HepG2 (cell line): ENCODE data around the gene ORM1. TPM values are rescaled to one million over a fixed set of nuclear protein-coding genes. Genes with fewer than 3 reads are reported as not detected.

Experiments
- ATAC-seq: fragments of 200-7000 bp; cut with Tn5 transposase; 3 replicates; pipeline ENCODE4 v1.9.1; 2020; ENCODE audit warnings: mild to moderate bottlenecking, moderate library complexity
- BruUV-seq: library from RNA; stranded (reverse); fragments of 400-500 nt; replicated peaks from 2 replicates; lab custom pipeline; 2021; lab: Mats Ljungman, UMichigan
- CTCF ChIA-PET: fragments of 300-600 bp; formaldehyde crosslinking; extraction: SDS; loops from one replicate; lab custom pipeline; 2021; ENCODE audit warnings: low total read pairs, inconsistent platforms, low intra/inter-chr PET ratio; lab: Yijun Ruan, JAX
- POLR2A ChIA-PET: fragments of 350-600 bp; sonication (Branson Sonifier 250); formaldehyde crosslinking; loops from one replicate; lab custom pipeline; 2020; ENCODE audit warnings: antibody characterized with exemption, inconsistent platforms; lab: Yijun Ruan, JAX
- DNase-seq: peaks from one replicate; pipeline ENCODE4 v3.0.0-alpha.2; 2015; ENCODE audit warnings: low spot score
- FAIRE-seq: peaks from 3 replicates; lab custom pipeline; 2011; peaks lifted over from hg19 to GRCh38; lab: Jason Lieb, UNC
- H2AFZ ChIP-seq: one replicate; pipeline ENCODE4 v1.6.1; 2011; ENCODE audit warnings: low read length, inconsistent platforms
- H3K27ac ChIP-seq: fragments of 300-600 bp; 3 replicates; pipeline ENCODE4 v1.8.0; 2011; ENCODE audit warnings: mixed run types, mild to moderate bottlenecking, mixed read lengths, low read length, inconsistent platforms; ENCODE audit not compliant: insufficient read depth; ENCODE audit errors: extremely low read length
- H3K27me3 ChIP-seq, 2 experiments: fragments of 200-600 bp in 1 of 2; 2 replicates in 1 of 2; 3 replicates in 1 of 2; pipeline versions ENCODE4 v1.6.0 to v1.8.0; 2011; ENCODE audit warnings: low read length in 2 of 2, mild to moderate bottlenecking in 2 of 2, moderate library complexity in 2 of 2, inconsistent platforms in 1 of 2; ENCODE audit not compliant: insufficient read depth in 2 of 2, control insufficient read depth in 1 of 2
- H3K36me3 ChIP-seq, 2 experiments: fragments of 200-600 bp in 1 of 2; replicated peaks in 1 of 2; 2 replicates in 1 of 2; 3 replicates in 1 of 2; pipeline versions ENCODE4 v1.5.1 to v1.8.0; 2011; ENCODE audit warnings: low read length in 2 of 2, inconsistent platforms in 1 of 2; ENCODE audit not compliant: insufficient read depth in 2 of 2, control insufficient read depth in 1 of 2
- H3K4me1 ChIP-seq: 2 replicates; pipeline ENCODE4 v1.5.1; 2012; ENCODE audit warnings: low read length, inconsistent platforms; ENCODE audit not compliant: insufficient read depth
- H3K4me2 ChIP-seq: 2 replicates; pipeline ENCODE4 v1.6.0; 2011; ENCODE audit warnings: low read depth, low read length, inconsistent platforms
- H3K4me3 ChIP-seq, 3 experiments: fragments of 200-600 bp in 1 of 3; sonication (generic), shearing (Covaris generic) in 1 of 3; replicated peaks in 1 of 3; 2 replicates each; pipeline ENCODE4 v1.5.1; 2011 to 2016; ENCODE audit warnings: low read length in 3 of 3, inconsistent platforms in 2 of 3, low read depth in 2 of 3, mild to moderate bottlenecking in 2 of 3, control low read depth in 1 of 3, mixed read lengths in 1 of 3; ENCODE audit not compliant: insufficient read depth in 1 of 3
- H3K79me2 ChIP-seq: one replicate; pipeline ENCODE4 v1.6.1; 2011; ENCODE audit warnings: low read length, inconsistent platforms; ENCODE audit not compliant: insufficient read depth
- H3K9ac ChIP-seq: 2 replicates; pipeline ENCODE4 v1.6.0; 2011; ENCODE audit warnings: mild to moderate bottlenecking, low read depth, low read length, inconsistent platforms; ENCODE audit not compliant: insufficient read depth
- H3K9me3 ChIP-seq: 2 replicates; pipeline ENCODE4 v1.5.1; 2012; ENCODE audit warnings: mild to moderate bottlenecking, low read length
- H4K20me1 ChIP-seq: 2 replicates; pipeline ENCODE4 v1.6.0; 2011; ENCODE audit warnings: inconsistent platforms, mild to moderate bottlenecking, low read length, moderate library complexity; ENCODE audit not compliant: insufficient read depth
- CBX5 ChIP-seq: sonication (generic); formaldehyde crosslinking; IDR thresholded peaks from 2 replicates; pipeline ENCODE4 v1.4.0; 2020; ENCODE audit warnings: missing genetic modification reagents, borderline replicate concordance
- FOXK1 ChIP-seq: sonication (generic); formaldehyde crosslinking; IDR thresholded peaks from 2 replicates; pipeline ENCODE4 v1.4.0; 2020; ENCODE audit warnings: low read depth, missing genetic modification reagents, borderline replicate concordance
- MED8 ChIP-seq: sonication (generic); formaldehyde crosslinking; IDR thresholded peaks from 2 replicates; pipeline ENCODE4 v1.8.1; 2023; ENCODE audit warnings: mild to moderate bottlenecking, missing genetic modification reagents; ENCODE audit not compliant: insufficient replicate concordance
- MTA1 ChIP-seq: sonication (generic); formaldehyde crosslinking; IDR thresholded peaks from 2 replicates; pipeline ENCODE4 v1.4.0; 2020; ENCODE audit warnings: missing genetic modification reagents, mild to moderate bottlenecking, borderline replicate concordance
- PITX1 ChIP-seq: sonication (generic); formaldehyde crosslinking; IDR thresholded peaks from 2 replicates; pipeline ENCODE4 v1.5.1; 2020; ENCODE audit warnings: mild to moderate bottlenecking, missing genetic modification reagents
- SIX1 ChIP-seq: sonication (generic); formaldehyde crosslinking; IDR thresholded peaks from 2 replicates; pipeline ENCODE4 v1.4.0; 2020; ENCODE audit warnings: missing genetic modification reagents, borderline replicate concordance
- XRCC5 ChIP-seq: fragments of 200-400 bp; formaldehyde crosslinking; optimal IDR thresholded peaks from 2 replicates; pipeline ENCODE3; 2017; ENCODE audit warnings: mild to moderate bottlenecking, low read length
- ZNF484 ChIP-seq: sonication (generic); formaldehyde crosslinking; IDR thresholded peaks from 2 replicates; pipeline ENCODE4 v1.5.1; 2020; ENCODE audit warnings: mild to moderate bottlenecking, low read depth, missing genetic modification reagents, borderline replicate concordance
- ZNF496 ChIP-seq: sonication (generic); formaldehyde crosslinking; IDR thresholded peaks from 2 replicates; pipeline ENCODE4 v1.8.1; 2023; ENCODE audit warnings: mild to moderate bottlenecking, moderate library complexity, missing genetic modification reagents; ENCODE audit not compliant: insufficient replicate concordance
- ZNF660 ChIP-seq: sonication (generic); formaldehyde crosslinking; IDR thresholded peaks from 2 replicates; pipeline ENCODE4 v1.5.1; 2020; ENCODE audit warnings: mild to moderate bottlenecking, low read depth, missing genetic modification reagents, borderline replicate concordance
- WGBS: methylation state at CpG from one replicate; pipeline ENCODE4 v1.1.6; 2017; ENCODE audit warnings: low lambda C conversion rate; 5-methylcytosine and 5-hydroxymethylcytosine counted together
- in situ Hi-C: cut with HindIII; loops from 2 replicates; pipeline ENCODE4 v1.10.0; 2017; ENCODE audit warnings: low pct_unique_long_range_greater_than_20kb; ENCODE audit not compliant: extremely low pct_ligation_motif_present
- intact Hi-C: fragments of 100-400 bp; cut with micrococcal nuclease; formaldehyde crosslinking; loops from one replicate; pipeline ENCODE4 v1.10.0; 2022; ENCODE audit not compliant: unreplicated experiment
- polyA plus RNA-seq, 8 experiments: library from polyadenylated mRNA; depleted of rRNA in 3 of 8; stranded (reverse) in 7 of 8; unstranded in 1 of 8; fragments of >200 nt; fragmentation: Illumina TruSeq in 4 of 8; extraction: Trizol in 4 of 8; gene quantifications; 2 replicates each; pipeline versions ENCODE4 v1.2.1 to v1.2.3, GENCODE V29; 2011 to 2016; ENCODE audit warnings: low read depth in 4 of 8, missing spikeins in 1 of 8, mixed read lengths in 1 of 8; ENCODE audit not compliant: insufficient read depth in 1 of 8
- total RNA-seq, 5 experiments: library from RNA; depleted of rRNA; stranded (reverse); fragments of >200 nt; fragmentation: Illumina TruSeq; extraction: Trizol; gene quantifications; 2 replicates each; pipeline ENCODE4 v1.2.3, GENCODE V29; 2016; ENCODE audit warnings: low read depth in 1 of 5
- TF ChIP-seq, protein P1 (sequence below): sonication (generic); formaldehyde crosslinking; IDR thresholded peaks from 2 replicates; pipeline ENCODE4 v1.4.0; 2020; ENCODE audit warnings: missing genetic modification reagents
- TF ChIP-seq, protein P2 (sequence below): sonication (generic); formaldehyde crosslinking; IDR thresholded peaks from 2 replicates; pipeline ENCODE4 v1.8.0; 2022; ENCODE audit warnings: missing genetic modification reagents, low read depth, mild to moderate bottlenecking, borderline replicate concordance
- TF ChIP-seq, protein P3 (sequence below): sonication (generic); formaldehyde crosslinking; IDR thresholded peaks from 2 replicates; pipeline ENCODE4 v1.9.0; 2021; ENCODE audit warnings: missing genetic modification reagents, borderline replicate concordance
- TF ChIP-seq, protein P4 (sequence below): IDR thresholded peaks from 2 replicates; pipeline ENCODE4 v1.6.1; 2016; ENCODE audit warnings: low read depth, control low read depth
- TF ChIP-seq, protein P5 (sequence below): sonication (generic); formaldehyde crosslinking; IDR thresholded peaks from 2 replicates; pipeline ENCODE4 v1.5.1; 2020; ENCODE audit warnings: mild to moderate bottlenecking, missing genetic modification reagents, borderline replicate concordance

ORM1 gene
- total and polyA plus RNA-seq, 2 of the 13 experiments (the other 11 are each of a cell fraction or from before 2014, with no cell fraction given) = 699 to 1,180 TPM

DNA sequence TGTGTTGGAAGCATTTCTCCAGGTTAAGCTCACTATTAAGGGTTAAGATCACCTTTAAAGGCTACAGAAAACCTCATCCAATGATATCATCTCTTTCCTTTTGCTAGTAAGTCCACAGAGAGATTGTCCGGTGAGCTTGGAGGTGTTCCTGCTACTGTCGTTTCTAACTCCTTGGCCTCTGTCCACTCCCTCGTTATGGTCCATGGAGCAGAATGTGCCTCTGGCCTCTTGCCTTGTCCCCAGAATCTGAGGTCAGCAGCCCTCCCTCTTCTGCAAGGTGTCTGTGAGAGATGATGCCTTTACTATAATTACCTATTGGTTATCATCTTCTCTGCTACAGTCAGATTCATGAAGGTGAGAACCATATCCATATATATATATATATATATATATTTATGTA lies 21.8 kb downstream of the ORM1 start:
- CTCF ChIA-PET = no interaction called here
- H3K9ac ChIP-seq = no peak overlapping the region
- DNase-seq = no peak
- TF ChIP-seq SIX1 (CRISPR knock-in tag) = no peak
- TF ChIP-seq, protein P1, sequence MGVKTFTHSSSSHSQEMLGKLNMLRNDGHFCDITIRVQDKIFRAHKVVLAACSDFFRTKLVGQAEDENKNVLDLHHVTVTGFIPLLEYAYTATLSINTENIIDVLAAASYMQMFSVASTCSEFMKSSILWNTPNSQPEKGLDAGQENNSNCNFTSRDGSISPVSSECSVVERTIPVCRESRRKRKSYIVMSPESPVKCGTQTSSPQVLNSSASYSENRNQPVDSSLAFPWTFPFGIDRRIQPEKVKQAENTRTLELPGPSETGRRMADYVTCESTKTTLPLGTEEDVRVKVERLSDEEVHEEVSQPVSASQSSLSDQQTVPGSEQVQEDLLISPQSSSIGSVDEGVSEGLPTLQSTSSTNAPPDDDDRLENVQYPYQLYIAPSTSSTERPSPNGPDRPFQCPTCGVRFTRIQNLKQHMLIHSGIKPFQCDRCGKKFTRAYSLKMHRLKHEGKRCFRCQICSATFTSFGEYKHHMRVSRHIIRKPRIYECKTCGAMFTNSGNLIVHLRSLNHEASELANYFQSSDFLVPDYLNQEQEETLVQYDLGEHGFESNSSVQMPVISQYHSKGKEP (CRISPR knock-in tag) = no peak
- no peak for TF ChIP-seq MTA1
- TF ChIP-seq, protein P2, sequence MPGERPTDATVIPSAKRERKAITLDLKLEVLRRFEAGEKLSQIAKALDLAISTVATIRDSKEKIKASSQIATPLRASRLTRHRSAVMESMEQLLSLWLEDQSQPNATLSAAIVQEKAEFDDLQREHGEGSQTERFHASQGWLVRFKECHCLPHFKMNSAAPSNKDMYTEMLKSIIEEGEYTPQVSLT (CRISPR knock-in tag) = no peak
- TF ChIP-seq, protein P3, sequence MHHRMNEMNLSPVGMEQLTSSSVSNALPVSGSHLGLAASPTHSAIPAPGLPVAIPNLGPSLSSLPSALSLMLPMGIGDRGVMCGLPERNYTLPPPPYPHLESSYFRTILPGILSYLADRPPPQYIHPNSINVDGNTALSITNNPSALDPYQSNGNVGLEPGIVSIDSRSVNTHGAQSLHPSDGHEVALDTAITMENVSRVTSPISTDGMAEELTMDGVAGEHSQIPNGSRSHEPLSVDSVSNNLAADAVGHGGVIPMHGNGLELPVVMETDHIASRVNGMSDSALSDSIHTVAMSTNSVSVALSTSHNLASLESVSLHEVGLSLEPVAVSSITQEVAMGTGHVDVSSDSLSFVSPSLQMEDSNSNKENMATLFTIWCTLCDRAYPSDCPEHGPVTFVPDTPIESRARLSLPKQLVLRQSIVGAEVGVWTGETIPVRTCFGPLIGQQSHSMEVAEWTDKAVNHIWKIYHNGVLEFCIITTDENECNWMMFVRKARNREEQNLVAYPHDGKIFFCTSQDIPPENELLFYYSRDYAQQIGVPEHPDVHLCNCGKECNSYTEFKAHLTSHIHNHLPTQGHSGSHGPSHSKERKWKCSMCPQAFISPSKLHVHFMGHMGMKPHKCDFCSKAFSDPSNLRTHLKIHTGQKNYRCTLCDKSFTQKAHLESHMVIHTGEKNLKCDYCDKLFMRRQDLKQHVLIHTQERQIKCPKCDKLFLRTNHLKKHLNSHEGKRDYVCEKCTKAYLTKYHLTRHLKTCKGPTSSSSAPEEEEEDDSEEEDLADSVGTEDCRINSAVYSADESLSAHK (CRISPR knock-in tag) = no peak
- no peak for TF ChIP-seq PITX1 (CRISPR knock-in tag)
- TF ChIP-seq, protein P4, sequence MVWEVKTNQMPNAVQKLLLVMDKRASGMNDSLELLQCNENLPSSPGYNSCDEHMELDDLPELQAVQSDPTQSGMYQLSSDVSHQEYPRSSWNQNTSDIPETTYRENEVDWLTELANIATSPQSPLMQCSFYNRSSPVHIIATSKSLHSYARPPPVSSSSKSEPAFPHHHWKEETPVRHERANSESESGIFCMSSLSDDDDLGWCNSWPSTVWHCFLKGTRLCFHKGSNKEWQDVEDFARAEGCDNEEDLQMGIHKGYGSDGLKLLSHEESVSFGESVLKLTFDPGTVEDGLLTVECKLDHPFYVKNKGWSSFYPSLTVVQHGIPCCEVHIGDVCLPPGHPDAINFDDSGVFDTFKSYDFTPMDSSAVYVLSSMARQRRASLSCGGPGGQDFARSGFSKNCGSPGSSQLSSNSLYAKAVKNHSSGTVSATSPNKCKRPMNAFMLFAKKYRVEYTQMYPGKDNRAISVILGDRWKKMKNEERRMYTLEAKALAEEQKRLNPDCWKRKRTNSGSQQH (CRISPR knock-in tag) = no peak
- no peak for TF ChIP-seq ZNF484 (CRISPR knock-in tag)
- TF ChIP-seq CBX5 (CRISPR knock-in tag) = no peak
- TF ChIP-seq XRCC5 = no peak
- no peak for TF ChIP-seq ZNF496 (CRISPR knock-in tag)
- no peak for TF ChIP-seq FOXK1 (CRISPR knock-in tag)
- no peak for TF ChIP-seq MED8 (CRISPR knock-in tag)
- TF ChIP-seq, protein P5, sequence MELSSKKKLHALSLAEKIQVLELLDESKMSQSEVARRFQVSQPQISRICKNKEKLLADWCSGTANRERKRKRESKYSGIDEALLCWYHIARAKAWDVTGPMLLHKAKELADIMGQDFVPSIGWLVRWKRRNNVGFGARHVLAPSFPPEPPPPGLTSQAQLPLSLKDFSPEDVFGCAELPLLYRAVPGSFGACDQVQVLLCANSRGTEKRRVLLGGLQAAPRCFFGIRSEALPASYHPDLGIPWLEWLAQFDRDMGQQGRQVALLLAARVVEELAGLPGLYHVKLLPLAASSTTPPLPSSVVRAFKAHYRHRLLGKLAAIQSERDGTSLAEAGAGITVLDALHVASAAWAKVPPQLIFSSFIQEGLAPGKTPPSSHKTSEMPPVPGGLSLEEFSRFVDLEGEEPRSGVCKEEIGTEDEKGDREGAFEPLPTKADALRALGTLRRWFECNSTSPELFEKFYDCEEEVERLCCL (CRISPR knock-in tag) = no peak
- TF ChIP-seq ZNF660 (CRISPR knock-in tag) = no peak
- TF ChIP-seq, all 625 proteins: peak for 0
- intact Hi-C loops (no loop called here), in situ Hi-C loops (no loop called here)
- no TSS peak for BruUV-seq
- POLR2A ChIA-PET = no interaction called here
- Histone ChIP-seq H3K9me3 (no peaks in the 10 kb centered on the region), H4K20me1 (no peaks in the 10 kb centered on the region), H3K27me3 (no peaks in the 10 kb centered on the region), H3K4me1 (peaks cover 14% of the 10 kb centered on the region), H3K79me2 (no peaks in the 10 kb centered on the region), H3K27ac (no peak overlapping the region), H3K4me2 (no peak overlapping the region), H3K4me3 (no peak overlapping the region), H2AFZ (no peak overlapping the region), H3K36me3 (peaks cover 10 to 16% of the 10 kb centered on the region in 2 experiments; a peak in 2 of 5 replicates)
- 90% methylated on average over 3 of the region's 3 CpGs for WGBS
- ATAC-seq (no peak), FAIRE-seq (no peak)
